Measurements from ENCODE around the gene TMPRSS7. TPM values are rescaled to one million over a fixed set of nuclear protein-coding genes. Genes with fewer than 3 reads are reported as not detected.

The TMPRSS7 gene
- total and polyA plus RNA-seq, 2 donors: 0.05 to 0.09 TPM

Other genes with a start within 250 kb of the TMPRSS7 start
- gene PHLDB2, start 175.5 kb upstream of the TMPRSS7 start, total RNA-seq: 7.5 TPM
- gene PHLDB2, start 175.5 kb upstream of the TMPRSS7 start, polyA plus RNA-seq: 37.8 TPM
- gene ABHD10, start 55.7 kb upstream of the TMPRSS7 start, total RNA-seq: 42.4 TPM
- 32.7 TPM for gene ABHD10, start 55.7 kb upstream of the TMPRSS7 start, polyA plus RNA-seq
- 1.0 TPM for gene TAGLN3, start 35.8 kb upstream of the TMPRSS7 start, total RNA-seq
- gene TAGLN3, start 35.8 kb upstream of the TMPRSS7 start, polyA plus RNA-seq: 1.5 TPM
- gene C3orf52, start 51.7 kb downstream of the TMPRSS7 start, total RNA-seq: 9.9 TPM
- 5.8 TPM for gene C3orf52, start 51.7 kb downstream of the TMPRSS7 start, polyA plus RNA-seq
- gene GCSAM, start 98.5 kb downstream of the TMPRSS7 start, total RNA-seq: 40.1 TPM
- gene GCSAM, start 98.5 kb downstream of the TMPRSS7 start, polyA plus RNA-seq: 18.0 TPM